Measurements from ENCODE around the gene VTCN1.

The VTCN1 gene

DNA sequence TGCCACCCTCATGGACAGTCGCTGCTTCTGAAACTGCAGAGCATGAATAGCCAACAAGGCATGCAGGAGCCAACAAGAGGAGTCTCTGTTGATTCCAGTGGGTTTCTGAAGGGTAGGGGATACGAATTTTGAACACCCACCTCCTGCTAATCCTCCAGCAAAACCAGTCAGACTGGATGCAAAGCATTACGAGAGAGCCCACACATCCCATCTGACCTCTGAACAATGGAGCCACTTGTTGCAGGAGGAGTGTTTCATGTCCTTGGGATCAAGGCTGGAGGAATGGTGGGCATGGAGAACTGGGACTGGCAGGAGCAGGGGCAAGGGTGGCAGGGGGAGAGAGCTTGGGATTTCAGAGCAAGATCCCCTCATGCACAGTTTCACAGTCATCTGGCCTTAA, 1.6 kb downstream of the VTCN1 start:
- DNase-seq (ENCODE audit: low spot score) = no peak

- no peak for DNase-seq (ENCODE audit: low spot score)
These were observed 2.1 kb downstream of the VTCN1 start for GRCh38 chr1:117208580-117208979.

DNA sequence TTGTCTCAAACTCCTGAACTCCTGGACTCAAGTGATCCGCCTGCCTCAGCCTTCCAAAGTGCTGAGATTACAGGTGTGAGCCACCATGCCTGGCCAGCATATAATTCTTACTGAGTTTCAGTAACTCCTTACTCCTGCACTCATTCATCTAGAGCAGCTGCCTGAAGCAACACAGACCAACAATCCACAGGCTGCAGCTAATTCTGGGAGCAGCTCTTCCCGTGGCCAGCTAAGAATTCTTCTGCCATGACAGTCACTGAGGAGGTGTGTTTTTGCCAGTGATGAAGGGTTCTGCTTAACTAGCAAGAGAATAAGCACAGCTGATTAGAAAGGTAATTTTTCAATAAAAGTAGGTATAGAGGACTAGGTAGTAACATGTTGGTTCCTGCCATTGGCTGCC, 5.4 kb downstream of the VTCN1 start:
- DNase-seq (ENCODE audit: low spot score) = no peak

DNA sequence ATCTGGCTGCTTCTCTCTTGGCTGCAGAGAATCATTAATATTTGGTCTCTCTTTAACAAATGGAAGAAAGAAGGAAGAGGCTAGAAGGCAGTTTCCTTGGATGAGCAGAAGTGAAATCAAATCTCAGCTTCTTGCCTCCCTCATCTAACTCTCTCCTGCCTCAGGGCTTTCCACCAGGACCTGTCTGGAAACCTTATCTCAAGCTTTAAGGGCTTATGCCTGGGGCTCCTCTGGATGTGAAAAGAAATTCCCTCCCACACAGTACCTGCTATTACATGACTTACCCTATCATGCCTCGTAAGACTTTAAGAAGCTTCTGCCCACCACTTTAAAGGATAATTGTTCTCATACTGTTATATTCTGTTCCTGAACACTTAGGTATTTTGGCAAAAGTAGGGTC, 8.9 kb downstream of the VTCN1 start:
- DNase-seq (ENCODE audit: low spot score) = no peak

DNA sequence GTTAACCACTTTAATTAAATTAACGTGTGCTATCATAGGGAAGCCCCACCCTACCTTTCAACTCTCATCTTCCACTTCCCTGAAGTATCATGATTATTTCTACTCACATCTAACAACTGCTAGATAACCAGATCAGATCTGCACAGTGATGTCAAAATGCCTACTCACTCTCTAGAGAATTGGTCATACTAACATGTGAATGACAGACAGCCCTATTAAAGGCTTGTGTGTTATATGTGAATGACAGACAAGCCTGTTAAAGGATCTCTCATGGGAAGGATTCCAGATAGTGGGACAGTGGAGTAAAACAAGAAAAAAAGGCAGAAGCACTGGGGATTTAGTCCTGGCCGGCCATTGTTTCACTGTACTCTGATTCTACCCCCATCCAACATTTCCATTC, 12.6 kb downstream of the VTCN1 start:
- no peak for DNase-seq (ENCODE audit: low spot score)

GRCh38 chr1:117189726-117190125, 21.0 kb downstream of the VTCN1 start:
- DNase-seq (ENCODE audit: low spot score) = no peak

GRCh38 chr1:117188816-117189437, 21.8 kb downstream of the VTCN1 start:
- DNase-seq (ENCODE audit: low spot score) = no peak

GRCh38 chr1:117188170-117188815, 22.4 kb downstream of the VTCN1 start:
- DNase-seq (ENCODE audit: low spot score) = no peak

DNA sequence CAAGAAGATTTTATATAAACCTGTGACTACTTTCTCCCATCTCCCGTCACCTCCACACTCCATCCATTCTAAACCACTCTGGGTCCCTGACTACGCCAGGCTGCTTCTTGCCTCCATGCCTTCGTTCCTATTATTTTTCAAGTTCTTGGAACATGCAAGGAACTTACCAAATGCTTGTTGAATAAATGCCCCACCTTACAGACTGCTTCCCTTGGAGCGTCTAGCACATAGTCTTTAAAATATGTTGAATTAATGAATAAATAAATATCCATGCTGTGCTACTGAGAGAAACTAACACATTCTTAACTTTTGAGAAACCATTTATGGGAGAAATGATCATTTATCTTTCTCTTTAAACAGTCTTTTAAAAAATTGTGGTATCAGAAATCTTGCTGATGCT, 27.6 kb downstream of the VTCN1 start:
- DNase-seq (ENCODE audit: low spot score) = no peak

GRCh38 chr1:117182319-117182718, 28.4 kb downstream of the VTCN1 start:
- no peak for DNase-seq (ENCODE audit: low spot score)

GRCh38 chr1:117181630-117182041, 29.1 kb downstream of the VTCN1 start:
- no peak for DNase-seq (ENCODE audit: low spot score)

DNA sequence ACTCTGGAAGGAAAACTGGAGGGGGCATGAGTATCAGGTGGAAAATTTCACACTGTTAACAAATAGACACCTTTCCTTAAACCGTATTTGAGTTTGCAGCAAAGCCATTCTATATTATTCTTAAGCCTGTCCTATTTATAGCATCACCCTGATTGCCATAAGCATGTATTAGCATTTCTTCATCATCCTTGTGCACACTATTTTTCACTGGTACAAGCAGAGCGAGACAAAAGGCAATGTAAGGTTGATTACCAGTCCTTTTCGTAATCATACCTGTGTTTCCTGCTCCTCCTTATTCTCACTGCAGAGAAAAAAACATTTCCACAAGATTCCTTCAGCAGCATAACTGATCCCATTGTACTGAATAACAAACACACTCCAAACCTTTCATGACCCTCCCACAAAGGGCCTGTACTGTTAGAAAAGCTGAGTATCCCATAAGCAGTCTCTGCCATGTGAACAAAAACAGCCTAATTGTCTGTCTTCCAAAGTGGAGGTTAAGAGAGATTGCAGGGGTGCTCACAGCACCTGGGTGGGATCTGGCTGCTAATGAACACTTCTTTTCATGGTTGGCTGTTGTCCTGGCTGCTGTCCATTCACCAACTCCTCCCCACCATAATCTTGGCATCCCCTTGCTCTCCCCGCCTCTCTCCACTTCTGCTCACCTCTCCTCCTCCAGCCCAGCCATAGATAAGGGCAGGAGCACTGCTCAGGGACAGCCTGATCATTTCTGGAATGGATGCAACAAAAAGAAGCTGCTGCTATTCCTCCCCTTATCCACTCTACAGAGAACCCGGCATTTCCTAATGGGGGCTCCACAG, 30.4 kb downstream of the VTCN1 start:
- DNase-seq (ENCODE audit: low spot score) = no peak

DNA sequence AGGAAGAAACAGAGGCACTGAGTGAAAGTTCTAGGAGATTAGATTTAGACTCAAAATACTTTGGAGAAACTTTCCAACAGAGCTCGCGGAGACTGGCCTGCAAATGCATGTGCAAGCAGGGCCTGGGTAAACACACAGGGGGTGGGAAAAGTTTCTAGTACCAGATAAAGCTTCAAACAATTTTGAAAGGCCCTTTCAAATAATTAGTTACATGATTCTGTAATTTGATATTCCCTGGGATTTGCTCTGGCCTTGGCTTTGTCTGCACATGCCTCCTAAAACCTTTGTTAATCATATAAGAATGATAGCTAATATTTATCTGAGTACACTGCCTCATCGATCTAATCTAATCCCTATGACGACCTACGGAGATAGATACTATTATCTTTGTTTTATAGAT, 31.3 kb downstream of the VTCN1 start:
- DNase-seq (ENCODE audit: low spot score) = no peak

- no peak for DNase-seq (ENCODE audit: low spot score)
These were observed 32.0 kb downstream of the VTCN1 start for GRCh38 chr1:117178756-117179155.

DNA sequence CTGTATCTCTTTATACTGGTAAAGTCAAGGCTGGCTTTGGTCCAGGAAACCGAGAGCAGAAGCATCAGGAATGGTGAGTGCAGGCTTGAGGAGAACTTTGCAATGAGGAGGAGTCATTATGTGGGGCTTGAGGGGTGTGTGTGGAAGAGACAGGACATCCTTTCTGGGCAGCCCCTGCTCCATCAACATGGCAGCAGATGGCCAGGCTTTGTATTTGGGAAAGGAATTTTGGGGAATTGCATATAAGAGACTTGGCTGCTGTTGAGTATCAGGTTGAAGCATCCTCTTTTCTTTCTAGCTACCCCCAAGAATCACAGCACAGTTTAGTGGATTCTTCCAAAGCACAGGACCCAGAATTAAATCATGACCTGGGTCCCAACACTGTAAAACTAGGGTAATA, 33.4 kb downstream of the VTCN1 start:
- DNase-seq (ENCODE audit: low spot score) = no peak

- no peak for DNase-seq (ENCODE audit: low spot score)
These were observed 34.1 kb downstream of the VTCN1 start for GRCh38 chr1:117176579-117176978.

GRCh38 chr1:117174851-117175250, 35.9 kb downstream of the VTCN1 start:
- no peak for DNase-seq (ENCODE audit: low spot score)

DNA sequence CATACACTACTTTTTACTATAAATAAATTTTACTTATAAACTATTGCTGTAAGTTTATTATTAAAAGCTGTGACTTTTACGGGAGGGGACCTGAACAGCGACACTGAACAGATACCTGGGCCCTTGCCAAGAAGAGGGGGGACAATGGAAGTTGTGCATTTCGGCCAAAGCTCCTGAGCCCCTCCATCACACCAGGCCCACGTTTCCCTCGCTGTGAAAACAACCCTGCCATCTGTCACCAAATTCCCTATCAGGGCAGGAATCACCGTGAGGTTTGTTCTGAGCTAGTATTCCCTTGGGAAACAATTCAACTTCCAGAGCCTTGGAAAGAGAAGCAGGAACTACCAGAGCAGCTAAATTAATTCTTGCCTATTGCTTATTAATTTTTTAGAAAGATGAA, 37.0 kb downstream of the VTCN1 start:
- no peak for DNase-seq (ENCODE audit: low spot score)

DNA sequence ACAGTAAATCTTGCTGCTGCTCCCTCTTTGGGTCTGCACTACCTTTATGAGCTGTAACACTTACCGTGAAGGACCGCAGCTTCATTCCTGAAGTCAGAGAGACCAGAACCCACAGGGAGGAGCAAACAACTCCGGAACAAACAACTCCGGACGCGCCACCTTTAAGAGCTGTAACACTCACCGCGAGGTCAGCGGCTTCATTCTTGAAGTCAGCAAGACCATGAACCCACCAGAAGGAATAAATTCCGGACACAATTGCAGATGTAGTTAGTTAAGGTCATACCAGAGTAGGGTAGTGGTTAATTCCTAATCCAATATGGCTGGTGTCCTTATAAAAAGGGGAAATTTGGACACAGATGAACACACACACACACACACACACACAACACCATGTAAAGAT, 37.7 kb downstream of the VTCN1 start:
- DNase-seq (ENCODE audit: low spot score) = no peak

GRCh38 chr1:117171900-117172511, 38.7 kb downstream of the VTCN1 start:
- DNase-seq (ENCODE audit: low spot score) = no peak

- DNase-seq (ENCODE audit: low spot score) = no peak
These were observed 40.7 kb downstream of the VTCN1 start for GRCh38 chr1:117169871-117170596.

DNA sequence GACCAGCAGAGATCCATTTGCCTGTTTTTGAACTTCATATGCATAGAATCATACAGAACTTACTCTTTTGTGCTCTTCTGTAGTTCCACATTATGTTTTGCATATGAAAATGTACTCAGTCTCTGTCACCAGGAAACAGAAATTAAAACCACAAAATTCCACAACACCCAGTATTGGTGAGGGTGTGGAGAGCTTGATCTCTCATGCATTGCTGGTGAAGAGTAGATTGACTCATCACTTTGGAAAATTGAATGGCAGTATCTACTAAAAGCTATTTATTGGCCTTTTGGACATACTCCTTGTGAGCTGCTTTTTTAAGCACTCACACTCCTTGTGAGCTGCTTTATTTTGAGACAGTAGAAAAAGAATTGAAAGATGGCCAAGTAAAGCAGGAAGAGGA, 43.3 kb downstream of the VTCN1 start:
- no peak for DNase-seq (ENCODE audit: low spot score)

Data from putamen (tissue), 1 donor.